Tibial nerve (tissue), 4 donors: ENCODE results near the gene AMPD2. TPM values are rescaled to one million over a fixed set of nuclear protein-coding genes. Genes with fewer than 3 reads are reported as not detected.

Source experiments
- DNase-seq, 2 donors: peaks; one replicate each; pipeline ENCODE4 v3.0.0-alpha.2; 2019; ENCODE audit warnings: low spot score in 2 of 2
- H3K27ac ChIP-seq, 4 donors: fragments of 200-600 bp; sonication (generic) in 3 of 4; one replicate each; pipeline ENCODE4 v1.5.1; 2017 to 2019; ENCODE audit warnings: mild to moderate bottlenecking in 1 of 4
- H3K27me3 ChIP-seq, 2 donors: fragments of 200-600 bp; sonication (generic) in 1 of 2; one replicate each; pipeline versions ENCODE4 v1.5.1 to v1.6.0; 2017 to 2019
- H3K36me3 ChIP-seq, 3 donors: fragments of 200-600 bp; sonication (generic); one replicate each; pipeline ENCODE4 v1.5.1; 2018 to 2019
- H3K4me1 ChIP-seq, 4 donors: fragments of 200-600 bp; sonication (generic) in 3 of 4; one replicate each; pipeline ENCODE4 v1.5.1; 2017 to 2019
- H3K4me3 ChIP-seq, 4 donors: fragments of 200-600 bp; sonication (generic) in 3 of 4; one replicate each; pipeline ENCODE4 v1.5.1; 2017 to 2019; ENCODE audit warnings: mild to moderate bottlenecking in 1 of 4, moderate library complexity in 1 of 4
- H3K9me3 ChIP-seq, 4 donors: fragments of 200-600 bp; sonication (generic) in 3 of 4; one replicate each; pipeline ENCODE4 v1.5.1; 2017 to 2019
- CTCF ChIP-seq, 5 experiments: fragments of 200-600 bp in 3 of 5; fragments of 450-650 bp in 2 of 5; sonication (generic) in 3 of 5; IDR thresholded peaks; one replicate each; pipeline ENCODE4 v1.5.1; 2016 to 2019; ENCODE audit warnings: antibody characterized with exemption in 5 of 5, mild to moderate bottlenecking in 3 of 5, moderate library complexity in 2 of 5
- EP300 ChIP-seq, 2 donors: sonication (generic); formaldehyde crosslinking; IDR thresholded peaks; one replicate each; pipeline ENCODE4 v1.6.1; 2017; ENCODE audit warnings: antibody characterized with exemption in 2 of 2, mild to moderate bottlenecking in 1 of 2
- POLR2A ChIP-seq, 2 donors: fragments of 450-650 bp; IDR thresholded peaks; one replicate each; pipeline ENCODE4 v1.6.1; 2017; ENCODE audit warnings: antibody characterized with exemption in 2 of 2, mild to moderate bottlenecking in 2 of 2, moderate library complexity in 2 of 2
- WGBS, 2 donors: methylation state at CpG; one replicate each; pipeline ENCODE4 v1.1.5; 2018; 5-methylcytosine and 5-hydroxymethylcytosine counted together
- total RNA-seq, 4 donors: library from RNA; depleted of rRNA; stranded (reverse); fragments of >200 nt; gene quantifications; one replicate each; pipeline ENCODE4 v1.1.0, GENCODE V29; 2016

Gene AMPD2
- total RNA-seq, 4 donors from 2014 or later, result 70.6 to 113 (median 94.7) TPM

GRCh38 chr1:109652402-109652801, 32.8 kb downstream of the AMPD2 start:
- no peak for TF ChIP-seq CTCF (IDR thresholded peaks at IDR 0.05)
- no peak for TF ChIP-seq POLR2A (IDR thresholded peaks at IDR 0.05)
- no peak for TF ChIP-seq EP300 (IDR thresholded peaks at IDR 0.05)
- H3K27me3 ChIP-seq, result no peaks in the 10 kb centered on the region
- no peak overlapping the region for H3K27ac ChIP-seq
- WGBS, 2 donors, result 84 to 94% methylated on average over 2 of the region's 2 CpGs
- H3K4me1 ChIP-seq, result peaks cover 0 to 29% (median 5%) of the 10 kb centered on the region in 4 donors
- DNase-seq, result no peak
- peaks cover 0 to 1% (median 0%) of the 10 kb centered on the region in 3 donors for H3K36me3 ChIP-seq
- H3K9me3 ChIP-seq, result no peaks in the 10 kb centered on the region
- H3K4me3 ChIP-seq, result no peak overlapping the region

DNA sequence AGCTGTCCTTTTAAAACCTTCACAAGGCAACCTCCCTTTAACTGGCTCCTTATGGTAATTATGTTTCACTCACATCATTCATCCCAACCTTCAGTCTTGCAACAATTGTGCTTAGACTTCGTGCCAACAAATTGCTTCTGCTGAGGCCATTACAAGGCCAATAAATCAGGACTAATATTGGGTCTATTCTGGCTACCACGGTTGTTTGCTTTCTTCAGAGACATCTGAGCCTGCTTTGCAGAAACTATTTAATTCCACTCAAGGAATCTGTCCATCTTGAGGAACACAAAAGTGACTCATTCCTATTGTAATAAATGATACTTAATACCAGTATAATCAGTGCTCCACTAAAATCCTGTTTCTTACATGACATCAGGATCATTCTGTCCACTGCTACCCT, 33.7 kb downstream of the AMPD2 start:
- Histone ChIP-seq H3K4me3 (no peak overlapping the region), H3K36me3 (peaks cover 0 to 11% (median 0%) of the 10 kb centered on the region in 3 donors), H3K9me3 (no peaks in the 10 kb centered on the region), H3K4me1 (peaks cover 0 to 31% (median 5%) of the 10 kb centered on the region in 4 donors), H3K27ac (no peak overlapping the region), H3K27me3 (no peaks in the 10 kb centered on the region)
- TF ChIP-seq EP300 (IDR thresholded peaks at IDR 0.05) (no peak), POLR2A (IDR thresholded peaks at IDR 0.05) (no peak), CTCF (IDR thresholded peaks at IDR 0.05) (no peak)
- WGBS, 2 donors, result 47 to 54% methylated on average over 2 of the region's 2 CpGs
- DNase-seq, result no peak

DNA sequence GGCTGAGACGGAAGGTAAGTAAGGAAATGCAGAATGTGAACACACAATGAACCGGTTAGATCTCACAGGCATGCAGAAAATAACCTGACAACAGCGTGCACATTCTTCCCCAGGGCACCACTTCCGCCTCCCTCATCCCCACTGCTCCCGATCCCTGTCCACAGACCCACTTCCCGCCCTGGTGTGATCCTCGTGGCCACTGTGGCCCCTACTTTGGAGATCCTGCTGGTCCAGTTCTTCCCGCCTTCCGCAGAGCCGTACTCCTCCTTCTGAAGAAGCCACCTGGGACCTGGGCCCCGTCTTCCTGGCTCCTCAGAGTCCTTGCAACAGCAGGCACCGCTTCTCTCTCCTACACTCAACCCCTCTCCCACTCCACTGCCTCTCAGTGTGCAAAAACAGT, 34.9 kb downstream of the AMPD2 start:
- TF ChIP-seq CTCF (IDR thresholded peaks at IDR 0.05) (no peak), EP300 (IDR thresholded peaks at IDR 0.05) (no peak), POLR2A (IDR thresholded peaks at IDR 0.05) (no peak)
- WGBS, 2 donors, result 87 to 91% methylated on average over 12 of the region's 12 CpGs
- peaks cover 0 to 25% (median 5%) of the 10 kb centered on the region in 4 donors for H3K4me1 ChIP-seq
- peaks cover 0 to 23% (median 0%) of the 10 kb centered on the region in 3 donors for H3K36me3 ChIP-seq
- H3K27ac ChIP-seq, result no peak overlapping the region
- no peaks in the 10 kb centered on the region for H3K9me3 ChIP-seq
- DNase-seq, result no peak
- no peaks in the 10 kb centered on the region for H3K27me3 ChIP-seq
- H3K4me3 ChIP-seq, result no peak overlapping the region

DNA sequence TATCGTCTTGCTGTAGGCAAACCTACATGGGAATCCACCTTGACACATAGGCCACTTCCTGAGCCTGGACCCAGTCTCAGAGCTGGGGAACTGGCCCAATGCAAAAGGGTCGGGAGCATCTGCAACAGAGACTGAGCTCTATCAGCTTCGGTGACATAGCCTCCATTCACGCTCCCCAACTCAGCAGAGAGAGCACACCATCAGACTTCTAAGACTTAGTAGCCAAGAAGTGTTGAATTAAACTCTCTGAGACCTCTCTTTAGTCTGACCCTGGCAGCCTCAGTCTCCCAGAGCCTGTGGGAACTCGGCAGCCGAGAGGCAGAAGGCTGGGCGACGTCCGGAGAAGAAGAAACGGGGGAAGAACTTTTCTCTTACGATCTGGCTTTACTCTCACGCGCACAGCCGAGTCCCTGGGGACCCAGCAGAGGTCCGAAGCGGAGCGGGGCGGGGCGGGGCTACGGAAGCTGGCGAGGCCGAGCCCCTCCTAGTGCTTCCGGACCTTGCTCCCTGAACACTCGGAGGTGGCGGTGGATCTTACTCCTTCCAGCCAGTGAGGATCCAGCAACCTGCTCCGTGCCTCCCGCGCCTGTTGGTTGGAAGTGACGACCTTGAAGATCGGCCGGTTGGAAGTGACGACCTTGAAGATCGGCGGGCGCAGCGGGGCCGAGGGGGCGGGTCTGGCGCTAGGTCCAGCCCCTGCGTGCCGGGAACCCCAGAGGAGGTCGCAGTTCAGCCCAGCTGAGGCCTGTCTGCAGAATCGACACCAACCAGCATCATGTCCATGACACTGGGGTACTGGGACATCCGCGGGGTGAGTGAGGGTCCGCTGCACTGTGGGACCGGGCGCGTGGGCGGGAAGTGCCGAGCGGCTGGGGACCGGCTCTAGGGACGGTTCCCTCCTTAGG, 36.2 kb downstream of the AMPD2 start, which contains the start of gene GSTM4:
Gene GSTM4 (plus strand): TSS at position 485 of the 905 bp plus-strand sequence. CDS start 291 bp downstream, at position 776.
- no peaks in the 10 kb centered on the region for H3K9me3 ChIP-seq
- H3K4me1 ChIP-seq, result peaks cover 0 to 24% (median 5%) of the 10 kb centered on the region in 4 donors
- H3K36me3 ChIP-seq, result peaks cover 0 to 35% (median 0%) of the 10 kb centered on the region in 3 donors
- TF ChIP-seq POLR2A (IDR thresholded peaks at IDR 0.05), result peak in 1 of 2 donors; percentile 44
- peak in 2 of 5 experiments; percentile 8 to 50 for TF ChIP-seq CTCF (IDR thresholded peaks at IDR 0.05)
- TF ChIP-seq EP300 (IDR thresholded peaks at IDR 0.05), result peak in 1 of 2 donors; percentile 76
- DNase-seq, result peak; percentile 74 to 77
- no peaks in the 10 kb centered on the region for H3K27me3 ChIP-seq
- peak within 1 kb of the TSS; percentile 80 to 93 (median 82) for H3K27ac ChIP-seq
- 0 to 3% methylated on average over 39 to 43 of the region's 54 CpGs for WGBS, 2 donors
- peak within 1 kb of the TSS; percentile 74 to 79 (median 74) for H3K4me3 ChIP-seq

DNA sequence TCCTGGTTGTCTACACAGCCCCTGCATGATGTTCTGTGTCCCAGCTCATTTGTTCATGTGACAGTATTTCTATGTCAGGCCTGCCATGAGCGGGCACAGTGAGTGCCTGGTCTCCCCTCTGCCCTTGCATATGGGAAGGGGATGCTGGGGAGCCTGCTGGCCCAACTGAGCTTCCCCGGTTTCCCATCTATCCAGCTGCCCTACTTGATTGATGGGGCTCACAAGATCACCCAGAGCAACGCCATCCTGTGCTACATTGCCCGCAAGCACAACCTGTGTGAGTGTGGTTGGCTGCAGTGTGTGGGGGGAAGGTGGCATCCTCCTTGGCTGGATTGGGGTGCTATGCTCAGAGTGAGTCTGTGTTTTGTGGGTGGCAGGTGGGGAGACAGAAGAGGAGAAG, 37.8 kb downstream of the AMPD2 start:
- H3K4me3 ChIP-seq, result no peak overlapping the region
- peaks cover 0 to 43% (median 0%) of the 10 kb centered on the region in 3 donors for H3K36me3 ChIP-seq
- no peak overlapping the region for H3K27ac ChIP-seq
- H3K4me1 ChIP-seq, result peaks cover 0 to 24% (median 5%) of the 10 kb centered on the region in 4 donors
- H3K9me3 ChIP-seq, result no peaks in the 10 kb centered on the region
- H3K27me3 ChIP-seq, result no peaks in the 10 kb centered on the region
- WGBS, 2 donors, result 87% methylated on average over 4 of the region's 4 CpGs
- TF ChIP-seq CTCF (IDR thresholded peaks at IDR 0.05), result no peak
- no peak for TF ChIP-seq EP300 (IDR thresholded peaks at IDR 0.05)
- no peak for TF ChIP-seq POLR2A (IDR thresholded peaks at IDR 0.05)
- DNase-seq, result no peak
